ENCODE measurements around the gene KLC1.
"Not testable (repeated sequence)": the region's sequence is repeated elsewhere in the genome, so short reads cannot be mapped to it uniquely, and the experiment has no call there.

KLC1 gene

DNA sequence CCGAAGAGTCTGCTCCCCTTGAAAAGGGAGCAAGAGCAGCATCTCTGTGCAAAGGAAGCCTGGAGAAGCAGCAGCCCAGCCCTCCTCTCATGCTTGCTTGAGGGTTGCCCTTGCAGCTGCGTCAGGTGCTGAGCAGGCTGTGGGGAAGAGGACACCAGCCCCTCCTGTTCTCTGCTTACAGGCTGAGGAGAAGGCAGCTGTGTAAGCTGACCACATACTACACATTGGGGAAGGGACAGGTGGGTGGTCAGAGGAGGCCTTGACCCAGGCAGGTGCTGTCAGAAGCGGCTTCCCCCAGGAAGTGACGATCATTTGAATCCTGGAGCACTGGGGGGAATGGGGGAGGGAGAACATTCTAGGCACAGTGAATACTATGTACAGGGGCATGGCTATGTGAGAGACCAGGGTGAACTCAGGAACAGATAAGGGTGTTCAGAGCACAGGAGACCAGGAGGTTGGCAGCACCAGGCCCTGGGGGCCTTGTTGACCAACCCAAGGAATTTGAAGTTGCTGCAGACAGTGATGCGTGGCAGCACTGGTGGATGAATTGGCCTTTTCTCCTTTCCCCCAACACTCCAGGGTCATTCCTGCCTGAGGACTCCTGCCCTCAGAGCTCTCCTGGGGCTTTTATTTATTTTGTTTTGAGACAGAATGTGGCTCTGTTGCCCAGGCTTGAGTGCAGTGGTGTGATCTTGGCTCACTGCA, 2.7 kb upstream of the KLC1 start:
- DNase-seq: no peak

- DNase-seq: no peak
These were observed 1.7 kb upstream of the KLC1 start for GRCh38 chr14:103627073-103628025.

GRCh38 chr14:103628221-103628683, 759 bp upstream of the KLC1 start:
- no peak for DNase-seq

DNA sequence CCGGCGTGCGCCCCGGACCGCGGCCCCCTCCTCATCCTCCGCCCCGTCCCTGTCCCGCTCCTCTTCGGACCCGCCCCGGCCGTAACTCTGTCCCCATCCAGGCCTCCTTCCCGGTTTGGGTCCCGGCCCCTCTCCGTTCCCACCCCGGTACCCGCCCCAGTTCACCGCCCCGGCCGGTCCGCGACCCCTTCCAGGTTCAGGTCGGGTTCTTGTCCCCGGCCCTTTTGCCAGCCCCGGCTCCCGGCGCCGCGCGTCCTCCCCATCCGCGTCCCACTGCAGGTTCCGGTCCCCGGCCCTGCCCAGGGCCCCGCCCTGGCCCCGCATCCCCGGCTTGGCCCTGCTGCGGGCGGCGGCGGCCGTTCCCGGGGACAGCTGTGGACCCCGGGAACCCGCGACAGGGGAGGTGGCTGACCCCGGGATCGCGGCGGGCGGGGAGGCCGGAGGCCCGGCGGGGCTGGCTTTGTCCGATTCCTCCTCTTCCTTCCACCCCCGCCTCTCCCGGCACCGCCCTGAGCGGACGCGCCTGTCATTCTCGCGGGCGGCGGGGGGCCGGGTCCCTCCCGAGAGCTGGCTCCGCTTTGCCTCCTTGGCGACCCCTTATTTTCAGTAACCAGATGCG, 601 bp downstream of the KLC1 start:
- no peak for DNase-seq

DNA sequence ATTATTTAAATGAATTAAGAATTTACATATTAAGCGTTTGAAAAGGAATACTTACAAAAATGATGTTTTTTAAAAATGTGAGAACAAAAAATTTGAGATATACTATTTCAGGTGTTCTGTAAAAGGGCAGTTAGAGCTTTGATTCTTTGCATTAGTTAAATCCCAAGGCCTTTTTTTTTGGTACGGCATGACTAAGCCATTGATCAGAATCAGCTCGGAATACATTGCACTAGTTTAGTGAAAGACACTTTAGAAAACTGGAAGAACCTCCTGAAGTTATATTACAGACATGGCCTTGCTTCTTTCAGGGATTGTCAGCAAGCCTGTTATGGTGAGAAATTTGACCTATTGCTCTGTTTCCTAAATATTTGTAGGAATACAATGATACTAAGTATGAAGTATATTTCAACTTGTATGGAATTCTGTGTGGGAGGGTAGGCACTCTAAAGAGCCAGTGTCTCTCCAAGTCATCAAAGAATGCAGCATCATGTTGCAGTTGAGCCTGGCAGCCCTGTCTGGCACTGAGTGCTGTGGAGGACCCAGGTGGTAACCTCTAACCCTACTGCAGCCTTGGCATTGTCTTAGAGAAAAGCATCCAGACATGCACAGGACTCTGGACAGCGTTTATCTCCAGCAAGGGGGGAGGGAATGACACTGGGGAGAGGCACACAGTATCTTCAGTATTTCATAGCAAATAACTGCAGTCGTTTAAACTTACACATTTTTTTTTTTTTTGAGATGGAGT, 1.5 kb downstream of the KLC1 start:
- DNase-seq: no peak

DNA sequence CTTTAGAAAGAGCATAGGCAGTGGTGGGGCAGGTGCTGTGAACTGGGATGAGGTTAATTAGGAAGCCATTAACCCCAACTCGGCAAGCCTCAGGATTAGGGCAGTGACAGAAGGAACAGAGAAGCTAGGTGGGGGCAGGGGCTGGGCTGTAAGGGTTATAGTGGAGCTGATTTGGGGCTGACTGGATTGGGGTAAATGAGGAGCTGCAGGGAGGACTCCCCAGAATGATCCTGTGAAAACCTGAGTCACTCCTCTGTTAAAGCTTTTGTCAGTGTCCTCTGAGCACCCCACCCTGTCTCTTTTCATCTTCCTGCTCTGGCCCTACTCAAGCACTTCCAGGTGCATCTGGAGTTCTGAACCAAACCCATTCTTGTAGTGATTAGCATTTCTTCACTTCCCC, 4.4 kb downstream of the KLC1 start:
- no peak for DNase-seq

GRCh38 chr14:103634156-103634555, 5.1 kb downstream of the KLC1 start:
- no peak for DNase-seq

GRCh38 chr14:103638594-103638993, 9.6 kb downstream of the KLC1 start:
- no peak for DNase-seq

DNA sequence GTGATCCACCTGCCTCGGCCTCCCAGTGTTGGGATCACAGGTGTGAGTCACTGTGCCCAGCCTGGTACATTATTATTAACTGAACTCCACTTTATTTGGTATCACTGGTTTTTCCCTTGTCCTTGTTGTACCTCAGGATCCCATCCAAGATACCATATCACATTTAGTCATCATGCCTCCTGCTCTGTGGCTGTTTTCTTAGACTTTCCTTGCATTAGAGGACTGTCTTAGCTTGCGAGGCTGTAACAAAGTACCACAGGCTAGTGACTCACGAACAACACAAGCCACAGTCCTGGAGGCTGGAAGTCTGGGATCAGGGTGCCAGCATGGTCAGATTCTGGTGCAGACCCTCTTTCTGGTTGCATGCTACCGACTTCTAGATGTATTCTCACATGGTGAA, 12.2 kb downstream of the KLC1 start:
- no peak for DNase-seq

- no peak for DNase-seq
These were observed 17.2 kb downstream of the KLC1 start for GRCh38 chr14:103646189-103646588.

- no peak for DNase-seq
These were observed 20.0 kb downstream of the KLC1 start for GRCh38 chr14:103649001-103649400.

DNA sequence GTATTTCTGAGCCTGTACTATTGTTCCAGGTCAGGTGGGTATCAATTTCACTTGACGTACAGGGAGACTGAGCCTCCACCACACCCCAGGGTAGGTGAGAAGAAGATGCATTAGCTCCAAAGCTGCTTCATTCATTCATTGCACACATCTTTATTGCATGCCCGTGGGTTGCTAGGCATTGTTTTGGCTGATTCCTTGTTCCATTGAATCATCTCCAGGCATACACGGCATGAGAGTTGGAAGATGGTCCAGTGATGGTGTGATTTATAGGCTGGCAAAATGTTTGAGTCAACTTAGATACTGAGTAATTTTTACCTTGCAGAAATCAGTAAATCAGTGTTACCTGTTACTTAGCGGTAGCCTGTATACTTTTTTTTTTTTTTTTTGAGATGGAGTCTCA, 21.2 kb downstream of the KLC1 start:
- DNase-seq: no peak

GRCh38 chr14:103651585-103651984, 22.6 kb downstream of the KLC1 start:
- no peak for DNase-seq

- DNase-seq: no peak
These were observed 23.8 kb downstream of the KLC1 start for GRCh38 chr14:103652806-103653205.

DNA sequence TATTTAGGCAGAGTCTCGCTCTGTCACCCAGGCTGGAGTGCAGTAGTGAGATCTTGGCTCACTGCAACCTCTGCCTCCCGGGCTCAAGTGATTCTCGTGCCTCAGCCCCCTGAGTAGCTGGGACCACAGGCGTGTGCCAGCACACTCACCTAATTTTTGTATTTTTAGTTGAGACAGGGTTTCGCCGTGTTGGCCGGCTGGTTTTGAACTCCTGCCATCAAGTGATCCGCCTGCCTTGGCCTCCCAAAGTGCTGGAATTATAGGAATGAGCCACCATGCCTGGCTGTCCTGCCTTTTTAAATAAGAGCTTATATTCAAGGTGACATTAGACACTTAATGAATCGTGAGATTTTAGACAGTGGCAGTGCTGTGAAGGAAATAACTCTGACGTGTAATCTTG, 24.3 kb downstream of the KLC1 start:
- DNase-seq: not testable (repeated sequence)

- DNase-seq: no peak
These were observed 24.8 kb downstream of the KLC1 start for GRCh38 chr14:103653805-103654204.

DNA sequence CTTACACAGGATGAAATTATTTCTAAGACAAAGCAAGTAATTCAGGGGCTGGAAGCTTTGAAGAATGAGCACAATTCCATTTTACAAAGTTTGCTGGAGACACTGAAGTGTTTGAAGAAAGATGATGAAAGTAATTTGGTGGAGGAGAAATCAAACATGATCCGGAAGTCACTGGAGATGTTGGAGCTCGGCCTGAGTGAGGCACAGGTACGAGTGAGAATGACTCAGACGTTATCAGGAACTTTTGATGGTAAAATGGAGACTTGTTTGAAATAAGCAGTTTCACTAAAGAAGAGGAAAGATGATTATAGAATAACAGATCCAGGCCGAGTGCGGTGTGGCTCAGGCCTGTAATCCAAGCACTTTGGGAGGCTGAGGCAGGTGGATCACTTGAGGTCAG, 25.6 kb downstream of the KLC1 start:
- no peak for DNase-seq

DNA sequence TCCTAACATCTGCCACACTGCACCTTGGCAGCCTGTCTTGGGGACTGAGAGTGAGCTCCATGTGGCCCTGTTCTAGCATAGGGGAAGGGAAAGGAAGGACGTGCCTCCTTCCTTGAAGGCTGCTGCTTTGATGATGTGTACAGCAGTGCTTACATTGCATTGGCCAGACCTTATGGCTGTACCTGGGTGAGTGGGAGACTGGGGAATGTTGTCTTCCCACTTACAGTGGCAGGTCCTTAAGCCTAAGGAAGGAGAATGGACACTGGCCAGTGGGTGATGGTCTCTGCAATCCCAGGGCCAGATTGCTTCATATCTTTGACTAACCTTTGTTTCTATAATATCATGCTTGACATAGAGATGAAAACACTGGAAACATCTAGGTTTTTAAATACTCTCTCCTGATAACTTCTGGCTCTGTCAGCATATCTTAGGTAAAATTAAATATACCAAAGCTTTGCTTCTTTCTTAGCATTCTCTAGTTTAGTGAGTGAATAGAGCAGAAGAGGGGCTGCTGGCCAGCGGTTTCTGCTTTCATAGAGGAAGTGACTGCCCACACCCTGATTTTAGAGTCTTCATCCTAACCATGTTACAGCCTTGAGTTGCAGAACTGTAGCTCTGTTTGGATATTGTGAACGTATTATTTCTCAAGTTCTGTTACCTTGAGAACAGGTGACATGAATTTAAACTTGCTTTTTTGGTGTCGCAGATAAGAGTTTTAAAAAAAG, 27.2 kb downstream of the KLC1 start:
- DNase-seq: no peak

DNA sequence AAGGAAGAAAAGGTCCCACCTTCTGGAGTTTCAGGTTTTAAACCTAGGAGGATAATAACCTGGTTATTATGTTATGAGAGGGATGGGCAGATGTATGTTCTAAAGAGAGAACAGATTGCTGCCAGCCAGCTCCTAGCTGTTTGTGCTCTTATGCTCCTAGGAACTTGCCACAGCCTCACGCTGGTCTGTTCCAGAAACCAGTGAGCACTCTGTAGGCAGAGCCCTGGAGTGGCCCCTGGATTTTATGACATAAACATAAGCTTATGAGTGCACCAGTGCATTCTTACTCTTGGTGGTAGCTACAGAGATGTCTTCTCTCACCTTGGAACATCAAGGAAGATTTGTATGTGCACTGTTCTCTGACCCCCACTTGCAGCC, 27.7 kb downstream of the KLC1 start:
- DNase-seq: no peak

GRCh38 chr14:103657471-103657870, 28.5 kb downstream of the KLC1 start:
- DNase-seq: no peak

- DNase-seq: no peak
These were observed 30.6 kb downstream of the KLC1 start for GRCh38 chr14:103659631-103660030.

DNA sequence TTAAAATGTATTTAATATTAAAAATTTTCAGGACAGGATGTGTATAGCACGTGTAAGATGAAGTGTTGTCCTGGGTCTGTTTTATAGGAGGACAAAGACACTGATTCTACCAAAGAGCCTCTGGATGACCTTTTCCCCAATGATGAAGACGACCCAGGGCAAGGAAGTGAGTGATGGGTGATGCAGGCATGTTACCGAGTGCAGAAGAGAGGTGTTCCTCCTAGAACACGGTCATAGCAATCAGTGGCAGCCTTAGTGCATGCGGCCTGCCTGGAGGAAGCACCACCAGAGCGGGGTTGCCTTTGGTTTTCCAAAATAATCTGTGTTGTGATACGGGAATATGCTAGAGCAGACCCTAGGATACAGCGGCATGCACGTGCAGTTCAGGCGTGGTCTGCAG, 33.0 kb downstream of the KLC1 start:
- no peak for DNase-seq

All from NCI-H1436 (cell line).